Epidermal melanocyte (primary cell): ENCODE measurements around the gene NTHL1.

ENCODE experiments used
- DNase-seq: peaks from one replicate; pipeline ENCODE4 v3.0.0; 2011; ENCODE audit warnings: low spot score; ENCODE audit not compliant: insufficient read length

NTHL1 gene

DNA sequence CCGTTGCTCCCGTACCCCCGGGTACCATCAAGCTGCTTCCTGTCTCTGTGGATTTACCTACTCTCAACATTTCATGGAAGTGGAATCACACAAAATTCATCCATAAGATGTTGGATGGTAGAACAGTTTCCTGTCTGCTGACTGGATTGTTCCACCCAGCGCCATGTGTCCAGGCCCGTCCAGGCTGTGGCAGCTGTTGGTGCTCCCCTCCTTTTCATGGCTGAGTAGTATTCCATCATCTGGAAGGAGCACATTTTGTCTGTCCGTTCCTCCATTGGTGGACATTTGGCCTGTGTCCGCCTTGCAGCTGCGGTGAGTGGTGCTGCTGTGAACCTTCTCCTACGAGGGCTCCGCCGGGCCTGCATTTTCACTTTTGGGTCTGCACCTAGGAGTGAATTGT, 18.5 kb upstream of the NTHL1 start:
- DNase-seq: no peak

DNA sequence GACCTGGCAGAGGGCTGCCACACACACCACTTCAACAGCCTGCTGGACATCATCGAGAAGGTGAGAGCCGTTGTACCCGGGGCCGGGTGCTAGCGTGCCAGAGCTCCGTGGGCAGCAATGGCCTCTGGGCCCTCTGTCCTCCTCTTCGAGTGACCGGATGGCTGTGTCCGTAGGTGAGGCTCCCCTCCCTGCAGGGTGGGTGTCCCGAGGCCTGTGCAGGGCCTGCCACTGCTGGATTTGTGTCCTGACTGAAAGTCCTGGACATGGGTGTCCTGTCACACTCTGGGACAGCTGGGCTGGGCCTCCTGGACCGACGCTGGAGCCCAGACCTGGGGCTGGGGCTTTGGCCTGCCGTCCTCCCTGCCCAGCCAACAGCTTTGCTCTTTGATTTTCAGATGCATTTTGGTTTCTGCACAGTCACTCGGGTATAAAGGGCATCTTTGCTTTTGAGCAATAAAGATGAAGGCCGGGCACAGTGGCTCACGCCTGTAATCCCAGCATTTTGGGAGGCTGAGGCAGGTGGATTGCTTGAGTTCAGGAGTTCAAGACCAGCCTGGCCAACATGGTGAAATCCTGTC, 16.8 kb upstream of the NTHL1 start:
- no peak for DNase-seq

DNA sequence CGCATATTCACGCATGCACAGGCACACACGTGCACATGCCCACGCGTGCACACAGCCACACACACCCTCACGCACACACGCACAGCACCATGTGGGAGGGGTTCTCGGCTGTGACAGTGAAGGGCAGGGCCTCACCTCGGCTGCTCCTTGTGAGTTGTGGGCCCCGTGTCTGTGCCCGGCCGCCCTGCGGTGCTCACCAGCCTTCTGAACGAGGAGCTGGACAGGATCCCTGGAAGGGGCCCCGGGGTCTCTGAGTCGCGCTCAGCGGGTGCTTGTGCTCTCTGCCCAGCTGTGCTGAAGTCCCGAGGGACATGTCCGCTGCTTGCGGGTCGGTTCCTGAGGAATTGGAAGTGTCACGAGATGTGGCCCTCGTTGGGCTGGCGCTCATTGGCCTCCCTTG, 16.2 kb upstream of the NTHL1 start:
- no peak for DNase-seq

DNA sequence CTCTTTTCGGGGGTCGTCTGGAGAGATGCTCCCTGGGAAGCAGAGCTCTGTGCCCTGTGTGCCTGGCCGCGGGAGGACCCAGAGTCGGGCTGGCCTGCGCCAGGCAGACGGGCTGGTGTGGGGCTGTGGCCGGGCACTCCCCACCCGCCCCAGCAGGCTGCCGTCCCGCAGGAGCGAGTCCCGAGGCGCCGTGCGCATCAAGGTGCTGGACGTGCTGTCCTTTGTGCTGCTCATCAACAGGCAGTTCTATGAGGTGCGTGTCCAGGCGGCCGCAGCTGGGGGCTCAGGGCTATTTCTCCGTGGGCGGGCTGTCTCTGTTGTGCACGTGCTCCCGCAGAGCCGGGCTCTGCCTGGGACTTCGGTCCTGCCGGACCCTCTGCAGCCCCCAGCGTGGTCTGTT, 15.2 kb upstream of the NTHL1 start:
- no peak for DNase-seq

DNA sequence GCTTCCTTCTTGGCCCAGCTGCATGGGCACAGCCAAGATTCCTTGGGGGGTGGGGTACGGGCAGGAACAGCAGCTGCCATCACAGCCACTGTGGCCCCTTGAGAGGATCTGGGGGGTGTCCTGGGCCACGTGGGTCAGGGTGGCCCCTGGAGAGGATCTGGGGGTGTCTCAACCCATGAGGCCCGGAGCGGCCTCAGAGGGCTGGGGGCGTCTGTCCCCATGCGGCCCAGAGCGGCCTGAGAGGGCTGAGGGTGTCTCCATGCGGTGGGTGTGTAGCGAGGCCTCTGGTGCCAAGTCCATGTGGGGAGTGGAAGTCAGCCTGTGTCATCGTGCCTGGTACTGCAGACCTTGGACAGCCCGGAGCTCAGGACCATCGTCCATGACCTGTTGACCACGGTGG, 13.9 kb upstream of the NTHL1 start:
- no peak for DNase-seq

DNA sequence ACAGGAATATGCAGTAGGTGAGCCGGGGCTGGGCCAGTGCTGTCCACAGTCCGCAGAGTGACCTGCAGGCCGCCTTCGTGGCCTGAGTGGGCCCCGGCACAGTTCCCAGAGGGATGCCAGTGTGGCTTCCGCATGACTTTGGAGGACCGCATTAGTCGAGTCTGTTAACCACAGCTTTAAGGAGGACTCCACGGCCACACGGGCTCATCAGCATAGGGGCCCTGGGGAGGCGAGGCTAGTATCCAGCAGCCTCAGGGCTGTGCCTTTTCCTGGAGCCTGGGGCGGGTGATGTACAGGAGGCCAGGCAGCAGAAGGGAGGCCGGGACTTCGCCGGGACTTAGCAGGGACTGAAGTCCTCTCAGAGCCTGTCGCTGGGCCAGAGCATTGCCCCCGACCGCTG, 13.4 kb upstream of the NTHL1 start:
- no peak for DNase-seq

DNA sequence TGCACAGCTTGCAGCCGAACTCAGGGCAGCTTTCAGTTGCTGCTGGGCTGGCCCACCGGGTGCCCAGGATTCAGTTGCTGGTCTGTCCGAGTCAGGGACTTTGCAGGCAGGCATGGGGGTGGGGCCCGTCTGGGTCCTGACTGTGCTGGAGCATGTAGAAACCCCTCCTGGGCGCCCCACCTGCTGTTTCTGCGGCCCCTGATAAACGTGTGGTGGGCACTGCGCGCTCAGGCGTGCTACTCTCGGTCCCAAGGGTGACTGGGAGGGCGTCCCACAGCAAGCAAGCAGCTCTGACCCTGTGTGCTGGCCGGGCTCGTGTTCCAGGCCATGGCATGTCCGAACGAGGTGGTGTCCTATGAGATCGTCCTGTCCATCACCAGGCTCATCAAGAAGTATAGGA, 12.7 kb upstream of the NTHL1 start:
- DNase-seq: no peak

DNA sequence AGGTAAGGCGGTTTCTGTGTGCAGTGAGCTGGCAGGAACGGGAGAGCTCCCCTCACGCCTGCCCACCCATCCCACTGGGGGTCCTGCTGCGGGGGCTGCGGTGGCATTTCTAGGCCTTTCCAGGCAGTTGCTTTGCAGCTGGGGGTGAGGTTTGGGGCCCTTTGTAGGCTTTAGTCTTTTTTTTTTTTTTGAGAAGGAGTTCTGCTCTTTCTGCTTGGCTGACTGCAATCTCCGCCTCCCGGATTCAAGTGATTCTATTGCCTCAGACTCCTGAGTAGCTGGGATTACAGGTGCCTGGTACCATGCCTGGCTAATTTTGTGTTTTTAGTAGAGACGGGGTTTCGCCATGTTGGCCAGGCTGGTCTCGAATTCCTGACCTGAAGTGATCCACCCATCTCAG, 11.2 kb upstream of the NTHL1 start:
- DNase-seq: no peak

DNA sequence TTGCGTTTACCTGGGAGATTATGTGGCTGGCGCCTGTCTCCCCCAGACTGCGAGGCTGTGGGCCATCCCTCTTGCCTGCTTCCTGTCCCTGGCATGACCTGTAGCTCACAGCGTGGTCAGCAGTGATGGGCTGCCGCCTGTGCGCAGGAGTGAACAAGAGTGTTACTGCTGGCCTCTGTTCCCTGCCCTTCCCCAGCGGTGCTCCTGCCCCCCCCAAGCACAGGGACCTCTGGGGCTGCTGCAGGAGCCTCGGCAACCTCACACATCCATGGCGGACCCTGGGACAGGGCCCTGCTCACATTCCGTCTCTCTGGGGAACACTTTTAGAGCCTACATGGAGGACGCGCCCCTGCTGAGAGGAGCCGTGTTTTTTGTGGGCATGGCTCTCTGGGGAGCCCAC, 10.8 kb upstream of the NTHL1 start:
- DNase-seq: no peak

DNA sequence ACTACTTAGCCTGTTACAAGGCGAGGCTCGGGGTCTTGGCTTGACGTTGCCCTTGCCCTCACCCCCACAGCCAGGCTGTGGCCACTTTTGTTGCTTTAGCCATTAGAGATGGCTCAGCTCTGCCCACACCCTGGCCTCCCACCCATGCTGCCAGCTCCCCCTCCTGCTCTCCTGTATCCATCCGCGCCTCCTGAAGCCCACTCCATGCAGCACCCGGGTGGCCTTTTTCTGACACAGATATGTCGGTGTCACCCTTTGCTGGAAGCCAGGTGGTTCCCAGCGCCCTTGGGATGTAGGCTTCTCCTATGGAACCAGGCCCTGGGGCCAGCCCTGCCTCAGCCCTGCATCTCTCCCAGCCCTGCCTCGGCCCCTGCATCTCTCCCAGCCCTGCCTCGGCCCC, 9.8 kb upstream of the NTHL1 start:
- DNase-seq: no peak

DNA sequence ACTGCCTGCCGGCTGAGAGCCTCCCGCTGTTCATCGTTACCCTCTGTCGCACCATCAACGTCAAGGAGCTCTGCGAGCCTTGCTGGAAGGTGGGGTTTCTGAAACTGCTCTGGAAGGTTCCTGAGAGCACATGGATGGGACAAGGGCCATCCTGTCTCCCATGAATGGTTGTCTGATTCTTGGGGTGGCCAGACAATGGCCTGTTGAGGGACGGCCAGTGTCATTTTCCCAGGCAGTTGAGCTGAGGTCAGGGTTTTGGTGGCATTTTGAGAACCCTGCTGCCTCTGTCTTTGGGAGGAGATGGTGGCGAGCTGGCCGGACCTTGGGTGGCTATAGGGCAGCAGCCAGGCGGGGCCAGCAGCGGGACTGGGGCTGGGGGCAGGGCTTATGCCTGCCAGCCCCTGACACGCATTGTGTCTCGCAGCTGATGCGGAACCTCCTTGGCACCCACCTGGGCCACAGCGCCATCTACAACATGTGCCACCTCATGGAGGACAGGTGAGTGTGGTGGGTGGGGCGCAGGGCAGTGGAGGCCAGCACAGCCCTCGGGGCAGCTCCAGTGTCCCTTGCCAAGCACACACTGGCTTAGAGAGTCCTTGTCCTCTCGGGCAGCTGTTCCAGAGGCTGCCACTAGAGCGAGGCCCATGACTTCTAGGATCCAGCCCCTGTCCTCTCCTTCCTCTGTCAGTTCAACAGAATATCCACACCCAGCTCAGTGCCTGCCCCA, 9.2 kb upstream of the NTHL1 start:
- no peak for DNase-seq

DNA sequence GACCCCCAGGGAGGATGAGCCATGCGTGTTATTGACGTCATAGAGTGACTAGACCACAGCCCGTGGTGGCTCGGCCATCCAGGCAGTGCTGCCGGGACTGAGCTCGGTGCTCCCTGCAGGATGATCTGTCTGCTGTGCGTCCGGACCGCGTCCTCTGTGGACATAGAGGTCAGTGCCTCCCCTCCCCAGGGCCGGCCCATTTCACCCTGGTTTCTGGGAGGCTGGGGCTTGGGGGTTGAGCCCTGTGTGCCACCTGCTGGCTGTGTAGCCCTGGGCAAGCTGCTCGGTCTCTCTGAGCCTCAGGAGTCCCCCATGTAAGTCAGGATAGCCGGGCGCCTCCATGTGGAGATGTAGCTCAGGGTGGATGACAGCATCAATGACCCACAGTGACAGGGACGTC, 8.4 kb upstream of the NTHL1 start:
- no peak for DNase-seq

DNA sequence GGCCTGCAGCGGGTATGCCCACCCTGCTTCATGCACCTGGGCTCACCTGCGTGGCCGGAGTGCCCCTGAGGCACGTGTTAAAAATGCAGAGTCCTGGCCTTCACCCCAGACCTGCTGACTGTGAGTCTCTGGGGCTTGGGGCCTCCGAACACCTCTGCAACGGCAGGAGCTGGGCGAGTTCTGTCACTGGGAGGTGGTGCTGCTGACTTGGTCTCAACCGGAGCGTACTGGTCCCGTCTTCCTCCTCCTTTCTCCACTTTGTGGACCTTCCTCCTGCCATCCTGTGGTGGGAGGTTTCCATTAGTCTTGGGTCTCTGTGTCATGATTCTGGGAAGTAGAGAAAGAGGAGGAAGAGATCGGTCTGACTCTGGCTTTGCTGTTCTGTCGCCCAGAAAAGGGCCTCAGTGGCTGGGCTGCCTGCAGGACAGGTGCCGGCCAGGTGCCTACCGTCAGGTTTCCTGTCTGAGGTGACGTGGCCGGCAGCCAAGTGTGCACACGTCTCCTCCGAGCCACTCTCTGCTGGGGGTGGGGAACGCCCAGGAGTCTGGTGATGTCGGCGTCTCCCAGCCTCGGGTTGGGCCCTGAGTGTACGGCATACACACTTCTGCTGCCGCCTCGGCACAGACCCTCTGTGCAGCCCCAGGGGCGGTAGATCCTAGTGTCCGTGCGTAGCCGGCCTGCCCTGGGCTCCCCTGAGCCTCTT, 7.1 kb upstream of the NTHL1 start:
- no peak for DNase-seq

DNA sequence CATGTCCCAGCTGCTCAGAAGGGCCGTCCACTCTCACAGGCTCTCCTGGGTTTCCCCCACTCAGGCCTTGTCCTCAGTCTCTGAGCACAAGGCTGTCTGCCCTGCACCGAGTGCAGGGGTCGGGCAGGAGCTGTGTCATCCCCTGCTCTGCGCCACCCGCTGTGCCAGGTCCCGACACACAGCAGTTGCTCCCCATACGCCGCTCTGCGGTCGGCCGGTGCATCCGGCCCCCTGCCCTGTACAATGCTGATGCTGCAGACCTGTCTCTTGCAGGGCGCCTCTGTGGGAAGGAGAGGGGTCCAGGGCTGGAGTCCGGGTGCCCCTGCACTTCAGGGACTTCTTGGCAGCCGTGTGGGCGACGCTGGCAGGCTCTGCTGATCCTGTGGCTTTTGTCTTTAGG, 6.3 kb upstream of the NTHL1 start:
- no peak for DNase-seq

DNA sequence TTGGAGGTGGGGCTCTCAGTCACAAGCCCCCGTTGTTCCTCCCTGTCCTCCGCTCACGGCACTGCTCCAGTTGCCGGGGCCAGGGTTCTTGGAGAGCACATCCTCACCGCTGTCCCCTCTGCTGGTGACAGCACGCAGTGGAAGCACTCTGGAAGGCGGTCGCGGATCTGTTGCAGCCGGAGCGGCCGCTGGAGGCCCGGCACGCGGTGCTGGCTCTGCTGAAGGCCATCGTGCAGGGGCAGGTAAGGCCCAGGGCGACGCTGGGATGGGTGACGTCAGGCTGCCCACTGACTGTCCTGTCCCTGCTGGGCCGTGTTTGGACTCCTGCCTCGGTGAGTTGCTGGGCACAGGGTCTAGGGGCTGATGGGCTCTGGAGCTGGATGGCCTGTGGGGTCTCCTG, 5.6 kb upstream of the NTHL1 start:
- DNase-seq: no peak

DNA sequence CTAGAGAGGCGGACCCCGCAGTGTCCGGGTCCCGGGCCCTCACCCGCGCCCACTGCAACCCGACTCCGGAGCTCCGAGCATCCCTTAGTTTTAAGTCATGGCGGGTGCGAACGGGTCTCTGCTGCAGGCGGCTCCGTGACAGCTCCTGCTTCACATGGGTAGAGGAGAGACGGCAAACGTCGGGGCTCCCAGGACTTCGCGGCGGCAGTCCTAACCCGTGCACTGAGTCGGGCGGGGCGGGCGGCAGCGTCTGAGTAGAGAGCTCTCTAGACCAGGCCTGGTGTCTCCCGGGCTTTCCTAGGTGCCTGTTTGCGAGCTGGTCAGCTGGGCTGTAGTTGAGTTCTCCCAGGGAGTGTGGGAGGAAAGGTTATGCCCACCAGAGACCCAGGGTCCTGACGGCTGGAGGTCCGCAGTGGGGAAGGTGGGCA, 496 bp upstream of the NTHL1 start:
- no peak for DNase-seq

DNA sequence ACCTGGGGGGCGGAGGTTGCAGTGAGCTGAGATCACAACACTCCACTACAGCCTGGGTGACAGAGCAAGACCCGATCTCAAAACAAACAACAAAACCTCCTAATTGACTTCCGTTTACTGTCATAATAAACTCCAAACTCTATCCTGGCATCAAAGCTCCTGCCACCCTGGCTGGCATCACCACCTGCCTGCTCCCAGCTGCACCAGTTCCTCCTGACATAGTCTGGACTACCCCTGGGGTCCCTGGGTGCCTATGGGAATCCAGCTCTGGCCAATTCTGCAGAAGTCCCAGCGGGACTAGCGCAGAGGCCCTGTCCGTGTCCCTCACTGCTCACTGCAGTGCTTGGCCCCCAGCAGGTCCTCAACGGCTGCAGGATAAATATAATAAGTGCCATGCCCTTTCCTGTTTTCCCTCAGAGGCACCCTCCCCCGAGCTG, 723 bp downstream of the NTHL1 start:
- no peak for DNase-seq

DNA sequence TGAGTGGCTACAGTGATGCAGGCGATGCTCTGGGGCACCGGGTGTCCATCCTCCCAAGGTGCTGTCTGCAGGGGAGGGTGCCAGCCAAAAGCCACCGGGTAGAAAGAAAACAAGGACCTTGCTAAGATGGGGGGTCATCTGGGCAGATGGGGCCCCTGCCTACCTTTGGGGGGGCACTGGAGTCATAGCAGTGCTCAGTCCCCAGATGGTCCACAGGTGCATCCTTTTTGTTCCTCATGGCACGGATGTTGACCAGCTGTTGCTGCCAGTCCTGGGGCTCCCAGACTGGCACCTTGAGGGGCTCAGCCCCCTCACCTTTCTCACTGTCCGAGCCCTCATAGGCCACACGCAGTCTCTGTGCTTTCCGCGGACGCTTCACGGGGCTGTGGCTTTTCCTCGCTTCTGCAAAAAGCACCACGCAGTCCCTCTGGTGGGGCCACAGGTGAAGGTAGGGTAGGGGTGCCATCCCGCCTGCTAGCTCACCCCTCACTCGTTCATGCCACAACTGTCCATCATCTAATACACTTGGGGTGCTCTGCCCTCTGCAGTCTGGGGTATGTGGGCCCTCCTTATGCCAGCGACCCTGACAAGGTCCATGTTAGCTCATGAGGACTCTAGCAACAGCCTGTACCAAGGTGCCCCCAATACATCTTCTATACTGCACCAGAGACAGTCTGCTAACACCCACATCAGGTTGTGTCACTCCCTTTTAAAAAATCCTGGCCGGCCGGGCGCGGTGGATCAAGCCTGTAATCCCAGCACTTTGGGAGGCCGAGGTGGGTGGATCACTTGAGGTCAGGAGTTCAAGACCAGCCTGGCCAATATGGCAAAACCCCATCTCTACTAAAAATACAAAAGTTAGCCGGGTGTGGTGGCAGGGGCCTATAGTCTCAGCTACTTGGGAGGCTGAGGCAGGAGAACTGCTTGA, 1.4 kb downstream of the NTHL1 start:
- no peak for DNase-seq

DNA sequence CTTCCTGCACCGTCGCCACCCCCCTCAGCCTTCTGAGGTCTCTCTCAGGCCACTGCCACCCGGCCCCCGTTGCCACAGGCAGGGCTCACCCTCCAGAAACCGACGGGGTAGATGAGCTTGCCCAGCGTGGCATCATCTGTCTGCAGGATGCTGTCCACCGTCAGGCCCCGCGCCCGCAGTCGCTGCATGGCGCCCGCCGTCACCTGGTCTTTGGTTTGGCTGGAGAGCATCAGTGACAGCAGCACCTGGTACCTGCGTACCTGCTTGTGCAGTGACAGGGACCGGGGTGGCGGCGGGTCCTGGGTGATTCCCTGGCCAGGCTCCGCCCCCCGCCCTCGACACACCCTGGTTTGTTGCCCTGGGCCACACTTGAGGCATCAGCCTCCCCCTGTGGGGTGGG, 3.1 kb downstream of the NTHL1 start:
- no peak for DNase-seq

DNA sequence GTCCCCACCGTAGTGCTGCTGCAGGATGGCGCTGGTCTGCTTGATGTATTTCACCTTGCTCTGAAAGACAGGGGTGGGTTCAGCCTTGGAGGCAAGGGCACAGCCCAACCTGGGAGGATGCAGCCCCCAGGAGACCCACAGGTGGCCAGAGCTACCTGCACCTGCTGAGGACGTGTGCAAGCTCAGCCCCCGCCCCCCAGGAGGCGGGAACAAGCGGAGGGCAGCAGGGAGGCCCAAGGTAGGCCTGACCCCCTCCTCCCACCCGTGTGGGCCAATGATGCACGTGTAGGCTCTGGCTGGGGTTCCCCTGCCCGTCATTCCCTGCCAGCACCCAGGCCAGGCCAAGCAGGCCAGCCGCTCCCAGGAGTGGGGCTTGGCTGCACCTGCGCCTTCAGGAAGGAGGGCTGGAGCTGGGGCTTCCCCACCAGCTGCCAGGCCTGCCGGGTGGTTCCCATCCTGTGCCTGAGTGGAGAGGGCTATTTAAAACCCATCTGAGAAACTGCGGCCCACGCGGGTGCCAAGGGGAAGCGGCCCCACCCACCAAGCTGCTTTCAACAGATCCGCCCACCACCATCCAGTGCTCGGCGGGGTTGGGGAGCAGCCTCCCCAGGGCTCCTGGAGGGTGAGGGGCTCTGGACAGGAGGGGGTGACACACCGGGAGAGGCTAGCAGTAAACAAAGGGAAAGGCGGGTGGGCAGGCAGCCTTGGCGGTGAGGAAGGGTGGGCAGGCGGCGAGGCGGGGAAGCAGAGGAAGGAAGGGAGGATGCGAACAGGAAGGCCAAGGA, 3.8 kb downstream of the NTHL1 start:
- DNase-seq: no peak
